ENCODE measurements around the gene DR1. TPM values are rescaled to one million over a fixed set of nuclear protein-coding genes. Genes with fewer than 3 reads are reported as not detected.

The DR1 gene
- total and polyA plus RNA-seq, 9 donors, result 14.0 to 47.3 (median 31.8) TPM

- no peak overlapping the region for H3K27ac ChIP-seq
- H3K4me1 ChIP-seq (ENCODE audit: insufficient read depth), result no peaks in the 10 kb centered on the region
- DNase-seq, result no peak
- H3K27me3 ChIP-seq, result no peaks in the 10 kb centered on the region
- H3K9me3 ChIP-seq, result no peaks in the 10 kb centered on the region
- intact Hi-C loops (cut with DNase I), result no loop called here
- TF ChIP-seq EP300 (IDR thresholded peaks at IDR 0.05) (no peak), POLR2A (IDR thresholded peaks at IDR 0.05) (no peak), CTCF (IDR thresholded peaks at IDR 0.05) (no peak)
- WGBS, 3 donors, result 89 to 97% (median 94%) methylated on average over 1 of the region's 1 CpG
- no peaks in the 10 kb centered on the region for H3K36me3 ChIP-seq
- H3K4me3 ChIP-seq, result no peak overlapping the region
These were observed 14.4 kb downstream of the DR1 start for GRCh38 chr1:93360111-93360510.

DNA sequence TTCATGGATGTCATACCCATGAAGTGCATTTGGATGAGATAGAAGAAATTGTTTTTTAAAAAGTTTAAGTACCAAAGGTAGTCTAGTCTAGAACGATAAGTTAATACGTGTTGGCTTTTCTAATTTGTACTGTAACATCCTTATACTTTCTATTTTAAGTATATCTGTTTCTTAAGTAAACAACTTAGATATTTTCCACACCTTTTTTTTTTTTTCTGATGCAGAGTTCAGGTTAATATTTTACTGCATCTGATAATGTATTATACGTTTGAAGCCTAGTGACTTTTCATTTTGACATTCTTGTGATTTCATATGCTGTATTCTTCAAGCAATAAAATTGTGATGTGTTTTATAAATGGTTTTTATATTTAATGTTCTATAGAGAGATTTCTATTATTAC is 16.5 kb downstream of the DR1 start:
- H3K27me3 ChIP-seq, result no peaks in the 10 kb centered on the region
- H3K9me3 ChIP-seq, result no peaks in the 10 kb centered on the region
- no peaks in the 10 kb centered on the region for H3K4me1 ChIP-seq (ENCODE audit: insufficient read depth)
- no peak overlapping the region for H3K27ac ChIP-seq
- 87 to 90% (median 88%) methylated on average over 3 of the region's 3 CpGs for WGBS, 3 donors
- intact Hi-C loops (cut with DNase I), result no loop called here
- no peak for DNase-seq
- no peaks in the 10 kb centered on the region for H3K36me3 ChIP-seq
- TF ChIP-seq POLR2A (IDR thresholded peaks at IDR 0.05) (no peak), EP300 (IDR thresholded peaks at IDR 0.05) (no peak), CTCF (IDR thresholded peaks at IDR 0.05) (no peak)
- no peak overlapping the region for H3K4me3 ChIP-seq

- intact Hi-C loops (cut with DNase I), result no loop called here
- H3K4me3 ChIP-seq, result no peak overlapping the region
- no peaks in the 10 kb centered on the region for H3K9me3 ChIP-seq
- no peaks in the 10 kb centered on the region for H3K27me3 ChIP-seq
- H3K36me3 ChIP-seq, result no peaks in the 10 kb centered on the region
- H3K4me1 ChIP-seq (ENCODE audit: insufficient read depth), result no peaks in the 10 kb centered on the region
- no peak for DNase-seq
- TF ChIP-seq POLR2A (IDR thresholded peaks at IDR 0.05), result no peak
- no peak for TF ChIP-seq CTCF (IDR thresholded peaks at IDR 0.05)
- no peak for TF ChIP-seq EP300 (IDR thresholded peaks at IDR 0.05)
- WGBS, 3 donors, result 93 to 95% (median 94%) methylated on average over 2 of the region's 2 CpGs
- H3K27ac ChIP-seq, result no peak overlapping the region
These were observed 20.1 kb downstream of the DR1 start for GRCh38 chr1:93365813-93366212.

DNA sequence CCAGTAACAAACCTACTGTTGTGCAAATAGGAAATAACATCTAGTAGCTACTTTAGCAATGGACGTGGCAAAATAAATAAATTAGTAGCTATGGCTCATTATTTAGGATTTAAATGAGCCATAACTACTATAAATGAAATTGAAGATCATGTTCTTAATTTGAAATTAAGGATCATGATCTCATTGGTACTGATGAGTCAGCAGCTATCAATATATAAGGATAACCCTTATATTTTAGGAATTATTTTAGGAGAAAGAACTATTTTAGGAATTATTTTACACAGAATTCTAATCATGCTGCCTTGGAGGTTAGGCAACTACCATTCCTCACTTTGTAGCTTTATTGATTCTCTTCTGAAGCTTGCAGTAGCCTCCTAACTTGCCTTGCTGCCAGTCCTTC is 24.0 kb downstream of the DR1 start:
- intact Hi-C loops (cut with DNase I), result no loop called here
- 87 to 90% (median 89%) methylated on average over 1 of the region's 1 CpG for WGBS, 3 donors
- Histone ChIP-seq H3K9me3 (peaks cover 0 to 2% of the 10 kb centered on the region in 2 donors), H3K4me3 (no peak overlapping the region), H3K36me3 (no peaks in the 10 kb centered on the region), H3K27ac (no peak overlapping the region), H3K4me1 (ENCODE audit: insufficient read depth) (no peaks in the 10 kb centered on the region), H3K27me3 (no peaks in the 10 kb centered on the region)
- TF ChIP-seq EP300 (IDR thresholded peaks at IDR 0.05), result no peak
- no peak for TF ChIP-seq POLR2A (IDR thresholded peaks at IDR 0.05)
- TF ChIP-seq CTCF (IDR thresholded peaks at IDR 0.05), result no peak
- no peak for DNase-seq

All from ovary (tissue), 9 donors.